Hindlimb muscle (tissue), 1 donor: ENCODE data around the gene PLXND1. TPM values are rescaled to one million over a fixed set of nuclear protein-coding genes. Genes with fewer than 3 reads are reported as not detected.
"Not testable (repeated sequence)": the region's sequence is repeated elsewhere in the genome, so short reads cannot be mapped to it uniquely, and the experiment has no call there.

ENCODE experiments used
- DNase-seq: peaks from one replicate; pipeline ENCODE4 v3.0.0-alpha.2; 2013
- polyA plus RNA-seq: library from polyadenylated mRNA; unstranded; fragments of 120-200 nt; gene quantifications from one replicate; pipeline ENCODE4 v1.2.1, GENCODE V29; 2013; ENCODE audit not compliant: insufficient read length

PLXND1 gene, protein sequence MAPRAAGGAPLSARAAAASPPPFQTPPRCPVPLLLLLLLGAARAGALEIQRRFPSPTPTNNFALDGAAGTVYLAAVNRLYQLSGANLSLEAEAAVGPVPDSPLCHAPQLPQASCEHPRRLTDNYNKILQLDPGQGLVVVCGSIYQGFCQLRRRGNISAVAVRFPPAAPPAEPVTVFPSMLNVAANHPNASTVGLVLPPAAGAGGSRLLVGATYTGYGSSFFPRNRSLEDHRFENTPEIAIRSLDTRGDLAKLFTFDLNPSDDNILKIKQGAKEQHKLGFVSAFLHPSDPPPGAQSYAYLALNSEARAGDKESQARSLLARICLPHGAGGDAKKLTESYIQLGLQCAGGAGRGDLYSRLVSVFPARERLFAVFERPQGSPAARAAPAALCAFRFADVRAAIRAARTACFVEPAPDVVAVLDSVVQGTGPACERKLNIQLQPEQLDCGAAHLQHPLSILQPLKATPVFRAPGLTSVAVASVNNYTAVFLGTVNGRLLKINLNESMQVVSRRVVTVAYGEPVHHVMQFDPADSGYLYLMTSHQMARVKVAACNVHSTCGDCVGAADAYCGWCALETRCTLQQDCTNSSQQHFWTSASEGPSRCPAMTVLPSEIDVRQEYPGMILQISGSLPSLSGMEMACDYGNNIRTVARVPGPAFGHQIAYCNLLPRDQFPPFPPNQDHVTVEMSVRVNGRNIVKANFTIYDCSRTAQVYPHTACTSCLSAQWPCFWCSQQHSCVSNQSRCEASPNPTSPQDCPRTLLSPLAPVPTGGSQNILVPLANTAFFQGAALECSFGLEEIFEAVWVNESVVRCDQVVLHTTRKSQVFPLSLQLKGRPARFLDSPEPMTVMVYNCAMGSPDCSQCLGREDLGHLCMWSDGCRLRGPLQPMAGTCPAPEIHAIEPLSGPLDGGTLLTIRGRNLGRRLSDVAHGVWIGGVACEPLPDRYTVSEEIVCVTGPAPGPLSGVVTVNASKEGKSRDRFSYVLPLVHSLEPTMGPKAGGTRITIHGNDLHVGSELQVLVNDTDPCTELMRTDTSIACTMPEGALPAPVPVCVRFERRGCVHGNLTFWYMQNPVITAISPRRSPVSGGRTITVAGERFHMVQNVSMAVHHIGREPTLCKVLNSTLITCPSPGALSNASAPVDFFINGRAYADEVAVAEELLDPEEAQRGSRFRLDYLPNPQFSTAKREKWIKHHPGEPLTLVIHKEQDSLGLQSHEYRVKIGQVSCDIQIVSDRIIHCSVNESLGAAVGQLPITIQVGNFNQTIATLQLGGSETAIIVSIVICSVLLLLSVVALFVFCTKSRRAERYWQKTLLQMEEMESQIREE (N-terminal part only)
- 154 TPM for polyA plus RNA-seq

DNA sequence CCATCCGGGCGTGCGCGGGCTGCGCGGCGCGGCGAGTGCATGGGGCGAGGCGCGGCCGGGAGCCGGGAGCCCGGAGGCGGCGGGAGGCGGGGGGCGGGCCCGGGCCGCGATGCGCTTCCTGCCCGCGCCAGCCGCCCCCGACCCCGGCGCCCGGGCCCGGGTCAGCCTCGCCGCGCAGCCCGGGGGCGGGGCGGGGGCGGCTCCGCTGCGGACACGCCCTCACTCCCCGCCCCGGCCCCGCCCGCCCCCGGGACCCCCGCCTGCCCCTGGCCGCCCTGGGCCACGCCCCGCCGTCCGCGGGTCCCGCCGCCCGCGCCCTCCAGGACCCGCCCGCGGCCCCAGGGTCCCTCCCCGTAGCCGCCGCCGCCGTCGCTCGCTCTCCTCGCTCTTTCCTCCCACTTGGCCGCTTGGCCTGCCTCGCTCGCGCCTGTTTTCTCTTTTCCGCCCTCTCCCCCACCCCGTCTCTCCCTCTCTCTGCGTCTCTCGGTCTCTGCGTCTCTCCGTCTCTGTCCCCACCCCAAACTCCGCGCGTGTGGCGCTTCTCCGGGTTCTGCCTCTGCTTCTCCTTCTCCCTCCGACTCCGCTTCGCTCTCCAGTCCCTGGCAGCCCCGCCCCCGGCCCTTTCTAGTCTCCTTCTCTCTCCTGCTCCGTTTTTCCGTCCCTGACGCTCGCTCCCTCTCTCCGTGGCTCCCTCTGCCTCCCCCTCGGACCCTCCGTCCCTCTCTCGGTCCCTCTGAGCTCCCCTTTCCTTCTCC, at the start of gene PLXND1:
Gene PLXND1, minus strand, starts transcription at position 41 of the 755 bp plus-strand sequence. Its CDS starts 37 bp downstream, at position 4.
- DNase-seq = peak; percentile 81

DNA sequence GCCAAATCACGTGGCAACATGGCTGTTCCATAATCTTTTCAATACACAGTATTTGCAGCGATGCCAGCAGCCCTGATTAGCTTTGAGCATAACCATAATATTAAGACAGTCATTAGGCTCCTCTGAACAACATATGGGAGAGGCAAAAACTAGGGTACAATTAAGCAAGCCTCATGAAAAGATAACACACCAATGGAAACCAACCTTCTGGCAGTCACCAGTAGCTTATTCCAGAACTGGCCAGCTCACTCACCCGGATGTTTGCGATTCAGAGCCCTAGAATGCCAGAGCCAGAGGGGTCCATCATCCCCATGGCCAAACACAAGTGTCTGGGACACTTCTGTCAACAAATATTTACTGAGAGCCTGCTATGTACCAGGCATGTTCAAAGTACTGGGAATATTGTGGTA, 48.8 kb upstream of the PLXND1 start:
- DNase-seq = no peak

DNA sequence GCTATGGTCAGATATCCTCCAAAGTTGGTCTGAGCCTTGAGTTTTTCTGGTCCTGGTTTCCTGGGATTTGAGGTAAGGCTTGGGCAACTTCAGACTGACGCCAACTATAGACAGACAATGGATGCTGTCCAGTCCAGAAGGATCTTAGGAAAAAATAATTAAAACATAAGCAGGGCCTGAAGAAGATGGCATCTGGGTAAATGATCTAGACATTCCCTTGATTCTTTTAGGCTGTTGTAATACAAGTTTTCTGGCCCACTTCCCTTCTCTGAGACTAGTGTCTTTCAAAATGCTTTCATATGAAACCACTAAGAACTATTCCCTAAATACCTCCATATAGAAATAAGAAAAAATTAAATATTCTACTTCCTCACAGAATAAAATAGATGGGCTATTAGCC, 47.7 kb upstream of the PLXND1 start:
- DNase-seq = peak; percentile 8

DNA sequence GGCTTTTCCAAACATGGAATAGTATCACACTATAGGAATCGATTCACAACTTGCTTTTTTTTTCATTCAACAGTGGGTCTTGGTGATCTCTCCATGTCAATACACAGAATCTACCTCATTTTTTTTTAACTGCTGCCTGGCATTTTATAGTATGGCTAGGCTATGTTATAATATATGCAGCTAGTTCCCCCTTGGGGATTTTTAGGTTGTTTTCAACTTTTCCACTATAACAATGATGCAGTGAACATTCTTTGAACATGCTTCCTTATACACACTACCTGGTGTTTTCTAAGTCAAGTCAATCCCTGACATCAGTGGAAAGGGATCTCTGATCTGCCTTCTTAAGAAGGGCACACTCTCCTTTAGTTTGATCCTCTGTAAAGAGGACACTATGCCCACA, 46.5 kb upstream of the PLXND1 start:
- no peak for DNase-seq

DNA sequence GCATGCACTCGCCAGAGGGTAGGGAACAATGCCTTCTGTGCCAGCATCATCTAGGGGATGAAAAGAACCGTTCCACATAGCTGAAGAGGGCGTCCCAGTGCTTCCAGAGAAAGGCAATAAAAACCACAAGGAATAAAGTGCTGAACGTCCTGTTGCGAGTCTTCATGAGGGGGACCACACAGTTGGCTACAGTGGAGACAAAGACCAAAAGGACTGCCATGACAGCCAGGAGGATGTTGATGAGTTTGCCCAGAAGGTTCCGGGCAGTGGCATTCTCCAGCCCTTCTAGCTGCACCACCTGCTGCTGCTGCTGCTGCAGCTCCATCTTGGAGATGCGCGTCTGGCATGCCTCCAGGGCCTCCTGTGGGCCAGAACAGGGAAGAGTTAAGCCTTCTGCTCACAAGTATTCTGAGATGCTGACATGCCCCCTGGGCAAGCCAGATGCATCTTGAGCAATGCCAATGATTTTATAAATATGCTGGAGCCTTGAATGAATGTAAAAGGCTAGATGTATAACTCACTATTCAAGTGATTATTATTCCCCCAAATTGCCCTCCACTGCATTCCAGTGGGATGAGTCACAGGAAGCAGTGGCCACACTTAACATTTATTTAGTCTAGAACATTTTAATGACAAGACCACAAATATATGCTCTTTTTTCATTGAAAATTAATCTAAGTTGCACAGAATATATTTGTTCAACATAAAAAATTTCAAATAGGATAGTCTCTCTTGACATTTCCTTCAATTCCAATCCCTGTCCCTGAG, 45.1 kb upstream of the PLXND1 start:
- DNase-seq = no peak

DNA sequence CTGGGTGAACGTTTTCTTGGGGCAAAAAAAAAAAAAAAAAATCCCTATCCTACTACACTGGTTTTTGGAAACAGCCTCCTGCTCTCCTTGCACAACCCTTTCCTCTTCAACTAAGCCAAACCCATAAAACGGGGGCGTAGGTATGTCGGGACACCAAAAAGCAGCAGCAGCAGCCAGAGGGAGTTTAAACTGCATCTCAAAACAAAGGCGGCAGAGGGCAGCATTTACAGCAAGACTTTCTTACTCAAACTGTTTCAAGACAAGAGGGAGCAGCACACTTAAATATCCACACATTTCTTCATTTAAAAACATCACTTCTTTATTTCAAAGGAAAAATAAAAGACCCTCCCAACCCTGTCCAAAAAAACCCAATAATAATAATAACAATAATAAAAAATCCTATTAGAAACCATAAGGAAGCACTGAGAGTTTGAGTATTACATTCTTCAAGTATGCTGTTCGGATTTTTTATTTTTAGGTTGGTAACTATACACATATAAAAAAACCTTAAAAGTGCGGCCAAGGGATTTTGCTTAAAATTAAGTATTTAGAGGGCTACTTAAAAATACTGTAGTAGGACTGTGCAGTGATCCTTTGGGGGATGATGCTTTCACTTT, 43.9 kb upstream of the PLXND1 start:
- peak; percentile 66 for DNase-seq

DNA sequence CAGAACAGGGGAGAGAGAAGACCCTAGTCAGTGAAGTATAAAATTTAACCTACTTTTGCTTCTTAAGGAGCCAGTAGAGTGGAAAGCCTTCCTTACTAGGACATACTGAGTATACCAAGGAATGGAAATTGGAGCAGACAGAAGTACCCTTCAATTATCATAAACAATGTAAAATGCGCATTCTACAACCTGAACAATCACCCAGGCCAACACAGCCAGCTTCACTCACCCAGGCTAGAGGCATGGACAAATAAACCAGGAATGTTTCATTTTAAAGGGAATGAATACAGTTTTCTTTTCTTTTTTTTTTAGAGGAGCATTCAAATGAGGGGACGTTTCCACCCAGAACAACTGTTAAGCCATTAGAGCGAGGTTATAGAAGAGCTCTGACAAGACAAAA, 41.9 kb upstream of the PLXND1 start:
- no peak for DNase-seq

DNA sequence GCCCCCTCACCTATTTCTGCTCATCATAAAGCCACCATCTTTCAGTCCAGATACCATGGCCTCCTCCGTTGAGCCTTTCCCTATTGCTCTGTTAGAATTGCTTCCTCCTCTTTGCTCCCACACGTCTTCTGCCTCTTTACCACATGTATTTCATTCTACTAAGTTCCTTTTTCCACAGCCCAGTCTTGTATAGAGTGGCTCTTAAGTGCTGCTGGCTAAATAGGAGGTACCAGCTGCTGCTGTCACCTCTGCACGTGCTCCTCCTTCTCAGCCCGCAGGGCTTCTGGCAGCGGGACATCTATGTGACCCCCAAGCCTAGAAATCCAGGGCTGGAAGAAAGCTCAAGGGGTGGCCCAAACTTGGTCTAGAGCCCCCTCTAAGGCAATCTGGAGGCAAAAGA, 38.8 kb upstream of the PLXND1 start:
- no peak for DNase-seq

DNA sequence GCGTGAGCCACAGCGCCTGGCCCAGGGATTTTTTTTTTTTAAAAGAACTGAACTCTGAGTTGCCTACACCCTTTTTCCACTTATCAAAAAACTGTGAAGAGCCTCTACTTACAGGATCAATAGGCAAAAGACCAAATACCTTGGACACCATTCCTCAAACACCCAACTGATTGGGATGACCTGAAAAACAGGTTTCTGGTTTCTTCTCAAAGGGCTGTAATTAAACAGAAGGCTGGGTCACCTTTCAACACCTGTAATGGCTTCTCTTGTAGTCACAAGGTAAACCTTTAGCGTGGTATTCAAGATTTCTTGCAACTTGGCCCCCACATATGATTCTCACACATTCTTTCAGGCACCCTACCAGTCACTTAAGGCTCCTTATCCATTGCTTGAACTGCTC, 38.4 kb upstream of the PLXND1 start:
- DNase-seq = no peak

DNA sequence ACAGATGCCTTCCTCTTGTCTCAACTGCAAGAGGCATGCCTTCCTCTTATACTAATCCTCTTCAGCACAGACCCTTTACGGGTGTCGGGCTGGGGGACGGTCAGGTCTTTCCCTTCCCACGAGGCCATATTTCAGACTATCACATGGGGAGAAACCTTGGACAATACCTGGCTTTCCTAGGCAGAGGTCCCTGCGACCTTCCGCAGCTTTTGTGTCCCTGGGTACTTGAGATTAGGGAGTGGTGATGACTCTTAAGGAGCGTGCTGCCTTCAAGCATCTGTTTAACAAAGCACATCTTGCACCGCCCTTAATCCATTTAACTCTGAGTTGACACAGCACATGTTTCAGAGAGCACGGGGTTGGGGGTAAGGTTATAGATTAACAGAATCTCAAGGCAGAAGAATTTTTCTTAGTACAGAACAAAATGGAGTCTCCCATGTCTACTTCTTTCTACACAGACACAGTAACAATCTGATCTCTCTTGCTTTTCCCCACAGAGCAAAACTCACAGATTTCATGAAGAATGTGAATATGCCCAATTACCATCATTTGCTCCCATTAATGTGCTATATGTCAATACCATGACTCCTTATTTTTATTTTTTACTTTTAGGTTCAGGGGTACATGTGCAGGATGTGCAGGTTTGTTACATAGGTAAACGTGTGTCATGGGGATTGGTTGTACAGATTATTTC, 35.2 kb upstream of the PLXND1 start:
- not testable (repeated sequence) for DNase-seq

DNA sequence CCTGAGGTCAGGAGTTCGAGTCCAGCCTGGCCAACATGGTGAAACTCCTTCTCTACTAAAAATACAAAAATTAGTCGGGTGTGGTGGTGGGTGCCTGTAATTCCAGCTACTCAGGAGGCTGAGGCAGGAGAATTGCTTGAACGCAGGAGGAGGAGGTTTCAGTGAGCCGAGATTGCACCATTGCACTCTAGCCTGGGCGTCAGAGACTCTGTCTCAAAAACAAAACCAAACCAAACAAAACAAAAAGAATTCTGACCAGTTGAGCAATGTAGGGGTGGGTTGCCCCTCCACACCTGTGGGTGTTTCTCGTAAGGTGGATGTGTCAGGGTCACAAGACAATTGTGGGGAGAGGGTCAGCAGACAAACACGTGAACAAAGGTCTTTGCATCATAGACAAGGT, 34.5 kb upstream of the PLXND1 start:
- not testable (repeated sequence) for DNase-seq

DNA sequence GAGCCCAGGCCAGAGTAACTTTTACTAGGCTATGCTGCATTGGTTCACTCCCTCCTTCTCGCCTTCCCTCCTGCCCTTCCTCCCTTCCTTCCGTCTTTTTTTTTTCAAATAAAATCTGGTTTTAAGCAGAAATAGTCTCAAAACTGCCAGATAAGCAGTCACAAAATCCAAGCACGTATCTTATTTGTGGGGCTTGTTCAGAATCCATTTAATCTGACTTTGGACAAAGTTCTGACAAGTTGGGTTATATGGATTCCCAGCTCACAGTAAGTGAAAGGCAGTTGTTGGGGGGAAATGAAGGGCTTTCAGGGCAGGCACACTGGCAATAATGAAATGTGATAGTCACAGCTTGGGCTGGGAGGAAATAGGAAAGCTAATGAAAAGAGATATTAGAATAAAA, 32.0 kb upstream of the PLXND1 start:
- no peak for DNase-seq

DNA sequence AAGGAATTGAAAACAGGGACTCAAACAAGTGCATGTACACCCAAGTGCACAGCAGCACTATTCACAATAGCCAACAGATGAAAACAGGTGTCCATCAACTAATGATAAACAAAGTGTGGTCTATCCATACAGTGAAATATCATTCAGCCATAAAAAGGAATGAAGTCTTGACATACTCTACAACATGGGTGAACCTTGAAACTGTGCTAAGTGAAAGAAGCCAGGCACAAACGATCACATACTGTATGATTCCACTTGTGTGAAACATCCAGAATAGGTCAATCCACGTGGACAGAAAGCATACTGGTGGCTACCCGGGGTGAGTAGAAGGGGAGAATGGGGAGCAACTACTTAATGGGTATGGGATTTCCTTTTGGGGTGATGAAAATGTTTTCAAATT, 29.6 kb upstream of the PLXND1 start:
- DNase-seq = no peak

DNA sequence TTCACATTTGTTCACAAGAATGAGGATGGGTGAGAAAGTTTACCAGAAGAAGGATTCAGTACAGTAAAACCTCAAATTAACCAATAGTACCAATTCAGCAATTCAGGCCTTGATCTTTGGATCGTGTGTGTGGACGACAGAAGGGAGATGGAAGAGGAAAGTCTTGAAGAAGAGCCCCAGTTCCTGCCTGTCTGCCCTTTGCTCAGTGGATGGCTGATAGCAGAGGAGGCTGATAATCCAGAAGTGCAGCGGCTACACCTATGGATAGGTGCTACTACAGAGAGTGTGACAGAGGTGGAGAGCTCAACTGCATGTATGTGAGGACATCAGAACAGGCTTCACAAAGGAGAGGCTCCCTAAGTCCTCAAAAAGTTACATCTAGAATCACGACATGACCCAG, 29.2 kb upstream of the PLXND1 start:
- DNase-seq = no peak

DNA sequence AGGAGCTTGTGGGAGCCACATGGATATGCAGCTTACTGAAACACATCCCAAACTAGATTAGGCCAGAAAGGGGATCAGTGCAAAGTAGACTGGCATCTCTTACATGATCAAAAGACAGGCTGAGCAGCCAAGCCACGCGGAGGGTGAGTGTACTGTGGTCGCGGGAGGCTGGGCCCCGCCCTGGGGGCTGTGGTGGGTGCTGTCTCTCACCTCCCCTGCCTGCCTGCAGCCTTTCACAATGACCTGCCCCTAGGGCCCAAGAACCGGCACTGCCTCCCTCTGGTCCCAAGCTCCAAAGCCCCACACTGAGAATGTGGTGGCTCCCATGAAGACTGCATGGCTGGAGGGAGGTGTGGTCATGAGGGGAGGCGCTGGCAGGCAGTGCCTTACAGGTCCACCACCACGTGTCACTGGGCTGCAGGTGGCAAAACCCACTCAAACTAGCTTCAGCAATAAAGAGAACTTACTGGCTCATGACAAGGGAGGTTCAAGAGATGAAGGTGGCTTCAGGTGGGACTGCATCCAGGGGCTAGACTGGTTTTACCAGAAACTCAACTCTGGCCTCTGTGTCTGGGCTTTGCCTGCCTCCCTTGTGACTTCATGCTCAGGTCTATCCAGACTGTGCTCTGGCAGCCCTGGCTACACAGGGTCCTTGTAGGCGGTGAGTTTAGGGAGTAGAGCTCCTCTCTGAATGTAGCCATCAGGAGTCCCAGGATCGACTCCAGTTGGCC, 27.4 kb upstream of the PLXND1 start:
- DNase-seq = no peak

DNA sequence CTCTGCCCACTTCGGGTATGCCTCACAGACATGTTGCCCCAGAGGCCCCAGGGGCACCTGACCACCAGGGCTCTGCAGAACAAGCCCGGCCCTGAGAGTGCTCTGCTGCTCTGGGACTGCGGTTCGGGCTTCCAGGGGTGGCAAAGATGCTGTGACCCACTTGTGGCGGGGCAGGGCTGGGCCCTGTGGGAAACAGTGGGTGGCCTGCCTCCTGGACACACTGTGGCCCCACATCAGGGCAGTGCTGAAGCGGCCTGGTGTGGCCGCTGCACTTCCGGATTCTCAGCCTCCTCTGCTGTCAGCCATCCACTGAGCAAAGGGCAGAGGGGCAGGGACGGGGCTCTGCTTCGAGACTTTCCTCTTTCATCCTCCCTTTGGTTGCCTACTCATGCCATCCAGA, 26.5 kb upstream of the PLXND1 start:
- DNase-seq = no peak

DNA sequence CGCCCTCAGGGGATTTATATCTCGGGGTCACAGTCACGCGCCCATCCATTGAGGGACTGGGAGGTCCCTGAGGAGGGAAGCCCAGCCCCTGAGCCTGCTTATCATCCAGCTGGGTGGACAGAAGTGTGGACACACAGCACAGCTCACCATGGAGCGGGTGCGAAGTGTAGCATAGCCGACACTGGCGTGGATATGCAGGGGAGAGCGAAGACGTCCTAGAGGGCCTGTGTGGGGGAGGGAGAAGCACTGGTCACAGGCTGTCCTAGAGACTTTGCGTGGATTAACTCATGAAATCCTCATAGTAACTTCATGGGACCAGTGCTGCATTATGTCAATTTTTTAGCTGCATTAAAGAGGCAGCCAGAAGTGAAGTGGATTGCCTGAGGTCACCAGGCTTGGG, 26.1 kb upstream of the PLXND1 start:
- no peak for DNase-seq

DNA sequence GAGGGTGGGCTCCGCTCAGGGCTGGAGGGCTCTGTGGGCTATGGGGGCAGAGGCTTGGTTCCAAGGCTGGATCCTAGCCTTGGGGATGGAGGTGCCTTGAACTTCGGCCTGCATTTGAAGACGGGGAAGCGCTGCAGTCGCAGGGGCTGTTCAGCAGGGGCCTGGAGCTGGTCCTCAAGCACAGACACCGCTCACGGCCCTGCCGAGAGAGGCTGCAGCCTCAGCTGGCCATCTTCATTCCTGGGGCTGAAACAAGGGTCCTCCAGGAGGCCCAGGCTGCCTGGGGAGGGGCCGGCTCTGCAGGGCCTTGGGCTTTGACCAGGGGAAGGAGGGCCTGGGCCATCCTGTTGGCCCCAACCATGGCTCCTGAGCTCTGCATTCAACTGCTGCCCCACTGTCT, 25.6 kb upstream of the PLXND1 start:
- DNase-seq = no peak

DNA sequence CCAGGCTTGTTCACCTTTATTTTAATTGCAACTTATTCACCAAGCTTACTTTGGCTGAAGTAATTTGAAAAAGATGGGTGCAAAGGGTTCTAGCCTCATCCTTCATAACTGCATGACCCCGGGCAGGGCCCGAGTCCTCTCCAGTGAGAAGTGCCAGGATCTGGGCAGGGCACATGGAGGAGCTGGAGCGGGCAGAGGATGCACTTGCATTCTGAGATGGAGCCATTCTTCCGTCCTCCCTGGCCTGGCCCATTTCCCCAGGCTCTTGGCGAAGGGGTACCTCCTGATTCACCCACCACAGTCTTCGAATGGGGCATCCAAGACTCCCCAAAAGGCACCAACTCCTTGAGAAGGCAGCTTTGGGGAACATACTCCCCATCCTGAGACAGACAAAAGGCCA, 22.5 kb upstream of the PLXND1 start:
- DNase-seq = no peak
